Measurements from ENCODE around the gene NAP1L4.
A peak's percentile ranks its signal among the peaks of the same experiment; 100 is the strongest.

NAP1L4 gene

DNA sequence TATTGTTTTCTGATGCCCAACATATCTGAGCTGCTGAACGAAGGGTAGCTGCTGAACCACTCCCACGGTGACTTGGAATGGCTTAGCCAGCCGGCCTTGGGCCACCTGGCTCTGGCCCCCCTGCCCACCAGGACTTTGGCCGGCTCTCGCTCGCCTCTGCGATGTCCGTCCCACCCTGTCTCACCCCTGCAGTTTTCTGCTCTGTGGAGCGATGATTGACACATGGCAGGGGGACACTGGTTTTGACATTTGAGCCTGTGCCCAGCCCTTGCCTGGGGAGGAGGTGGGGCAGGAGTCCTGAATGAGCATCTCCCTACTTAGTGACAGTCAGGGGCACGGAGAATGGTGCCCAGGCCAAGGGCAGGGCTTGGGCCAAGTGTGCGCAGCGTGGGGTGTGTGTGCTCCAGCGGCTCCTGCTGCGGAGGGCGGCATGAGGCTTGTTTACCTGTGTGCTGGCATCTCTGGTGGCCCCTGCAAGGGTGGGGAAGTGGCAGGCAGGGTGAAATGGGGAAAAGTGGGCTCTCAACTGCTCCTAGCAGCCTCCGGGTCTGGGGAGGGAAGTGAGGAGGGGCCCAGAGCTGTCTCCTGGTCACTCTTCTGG lies 90.8 kb downstream of the NAP1L4 start:
- Histone ChIP-seq H3K4me3 (peak overlapping the region; percentile 47 to 69 (median 54)), H3K27ac (peak overlapping the region in 20 of 21 experiments; percentile 3 to 95 (median 84))

DNA sequence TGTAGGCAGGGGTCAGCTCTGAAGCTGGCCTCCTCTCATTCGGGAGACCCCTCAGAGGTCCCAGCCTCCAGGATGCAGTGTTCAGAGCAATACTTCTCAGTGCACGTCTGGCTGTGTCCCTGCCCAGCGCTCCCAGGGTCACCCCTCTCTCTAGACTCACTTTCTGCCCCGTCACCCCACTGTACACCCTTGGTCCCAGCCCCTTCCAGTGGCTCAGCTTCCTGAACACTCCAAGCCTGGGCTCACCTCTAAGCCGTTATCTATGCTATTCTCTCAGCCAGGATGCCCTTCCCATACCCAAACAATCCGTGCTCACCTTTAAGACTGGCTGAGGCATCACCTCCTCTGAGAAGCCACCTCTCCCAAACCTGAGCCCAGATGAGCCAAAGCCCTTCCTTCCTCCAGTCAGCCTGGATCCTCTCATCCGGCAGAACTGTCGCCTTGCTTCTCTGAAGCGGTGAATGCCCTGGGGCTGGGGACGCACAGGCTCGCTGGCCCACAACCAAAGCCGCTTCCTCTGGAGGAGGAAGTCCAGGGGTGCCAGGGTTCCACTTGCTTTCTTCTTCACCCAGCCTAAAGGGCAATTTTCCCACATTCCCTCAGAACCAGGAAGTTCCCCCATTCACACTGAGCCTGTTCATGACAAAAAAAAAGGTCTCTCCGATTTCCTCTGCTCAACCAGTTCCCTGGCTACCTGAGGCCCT lies 92.9 kb downstream of the NAP1L4 start:
- Histone ChIP-seq H3K4me3 (no peak overlapping the region), H3K27ac (peak overlapping the region in 19 of 21 experiments; percentile 5 to 84 (median 62))

DNA sequence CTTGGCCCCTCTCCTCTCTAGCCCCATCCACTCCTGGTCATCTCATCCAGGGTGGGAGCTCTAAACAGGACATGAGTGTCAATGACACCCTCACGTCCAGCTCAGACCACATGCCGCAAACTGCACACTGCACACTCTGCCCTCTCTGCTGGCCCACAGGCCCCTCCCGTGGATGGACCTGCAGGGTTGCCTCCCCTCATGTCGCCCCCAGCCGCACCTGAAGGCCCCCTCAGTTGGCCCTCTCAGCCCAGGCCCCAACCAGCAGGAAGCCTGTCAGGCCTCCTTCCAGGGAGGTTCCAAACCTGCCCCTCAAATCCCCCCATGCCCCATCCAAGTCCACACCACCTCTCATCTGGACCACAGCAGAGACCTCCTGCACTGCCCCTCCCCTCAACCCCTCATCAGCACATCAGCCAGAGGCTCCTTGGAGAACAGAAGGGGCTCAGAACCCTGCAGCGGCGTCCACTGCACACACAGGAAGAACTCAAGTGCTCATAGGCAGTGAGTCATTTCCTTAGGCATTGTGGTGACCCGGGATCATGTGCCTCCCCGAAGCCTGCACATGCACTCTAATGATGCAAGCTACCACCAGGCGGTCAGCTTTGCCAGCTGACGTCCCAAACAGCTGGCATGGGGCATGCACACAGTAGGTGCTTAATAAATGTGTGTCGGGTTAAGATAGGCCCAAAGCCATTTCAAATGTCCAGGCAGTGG lies 93.6 kb downstream of the NAP1L4 start:
- Histone ChIP-seq H3K4me3 (no peak overlapping the region), H3K27ac (peak overlapping the region in 19 of 21 experiments; percentile 22 to 85 (median 62))

DNA sequence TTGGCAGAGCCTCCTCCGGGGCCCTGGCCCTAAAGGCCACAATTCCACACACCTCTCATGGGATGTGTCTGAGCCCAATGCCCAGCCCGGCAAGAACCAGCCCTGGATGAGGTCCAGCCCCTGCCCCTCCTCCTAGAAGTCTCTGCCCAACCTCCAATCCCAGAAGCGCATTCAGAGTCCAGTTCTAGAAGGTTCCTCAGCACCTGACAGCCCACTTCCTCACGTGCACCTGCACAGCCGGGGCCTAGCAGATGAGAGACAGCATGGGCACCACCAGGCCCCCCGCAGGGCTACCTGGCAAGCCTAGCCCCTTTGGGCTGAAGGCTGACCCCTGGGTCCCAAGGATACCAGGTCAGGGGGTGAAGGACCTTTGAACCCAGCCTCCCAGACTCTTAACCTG lies 95.1 kb downstream of the NAP1L4 start:
- H3K27ac ChIP-seq: peak overlapping the region in 1 of 21 experiments; percentile 10
- no peak overlapping the region for H3K4me3 ChIP-seq

DNA sequence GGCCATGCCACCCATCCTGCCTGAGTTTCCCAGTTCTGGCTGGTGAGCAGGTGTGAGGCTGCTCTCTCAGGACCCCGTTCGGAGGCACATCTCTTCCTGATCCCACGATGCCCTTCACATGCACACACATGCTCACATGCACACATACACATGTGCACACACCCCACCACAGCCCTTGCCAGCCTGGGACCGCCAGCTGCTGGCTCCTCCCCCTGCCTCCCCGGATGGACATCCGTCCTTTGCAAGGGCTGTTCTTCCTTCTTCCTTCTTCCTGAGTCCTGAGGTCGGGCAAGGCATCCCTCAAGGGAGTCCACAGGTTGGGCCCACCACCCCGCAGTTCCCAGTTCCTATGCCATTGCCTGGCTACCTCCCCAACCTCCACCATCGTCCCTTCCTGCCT lies 96.1 kb downstream of the NAP1L4 start:
- Histone ChIP-seq H3K4me3 (no peak overlapping the region), H3K27ac (no peak overlapping the region)

All from skin epidermis (tissue), 12 donors.